Erythroblast (primary cell): Measurements from ENCODE around the gene NEBL.

Experiments used
- GATA1 ChIP-seq: IDR thresholded peaks from 2 replicates; pipeline ENCODE4 v1.6.1; 2011; ENCODE audit warnings: low read depth, mild to moderate bottlenecking, control low read depth, low read length, moderate library complexity
- POLR2A ChIP-seq: IDR thresholded peaks from 2 replicates; pipeline ENCODE4 v1.6.1; 2011; ENCODE audit warnings: mild to moderate bottlenecking, low read length

GRCh38 chr10:20892011-20892585 lies 5.0 kb downstream of the NEBL start:
- TF ChIP-seq POLR2A = no peak
- TF ChIP-seq GATA1 = no peak
